Left kidney (tissue), 2 donors: ENCODE data around the gene DEFB132. TPM values are rescaled to one million over a fixed set of nuclear protein-coding genes. Genes with fewer than 3 reads are reported as not detected.
A peak's percentile ranks its signal among the peaks of the same experiment; 100 is the strongest.

ENCODE experiments used
- DNase-seq: peaks from one replicate; pipeline ENCODE4 v3.0.0-alpha.2; 2013
- polyA plus RNA-seq: library from polyadenylated mRNA; unstranded; fragments of 120-200 nt; gene quantifications from one replicate; pipeline ENCODE4 v1.2.1, GENCODE V29; 2013; ENCODE audit not compliant: insufficient read length

DEFB132 gene
- polyA plus RNA-seq, 1 donor: 0.07 TPM

DNA sequence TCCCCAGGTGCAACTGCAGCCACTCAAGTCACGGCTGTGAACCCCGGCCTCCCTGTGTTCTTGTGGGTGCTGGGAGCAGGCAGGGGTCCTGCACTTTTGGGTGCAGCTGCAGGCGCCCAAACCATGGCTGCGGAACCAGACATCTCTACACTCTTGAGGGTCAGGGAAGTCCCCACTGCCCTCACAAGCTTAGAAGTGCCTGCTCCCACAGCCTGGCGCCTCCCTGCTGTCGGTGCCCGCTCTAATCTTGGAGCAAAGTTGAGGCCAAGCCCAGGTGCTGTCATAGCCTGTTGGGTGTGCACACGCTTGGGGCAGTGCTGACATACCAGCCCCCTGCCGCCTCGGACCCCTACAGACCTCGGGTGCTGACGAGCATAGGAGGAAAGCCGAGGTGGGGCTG is 6.2 kb downstream of the DEFB132 start:
- no peak for DNase-seq

DNA sequence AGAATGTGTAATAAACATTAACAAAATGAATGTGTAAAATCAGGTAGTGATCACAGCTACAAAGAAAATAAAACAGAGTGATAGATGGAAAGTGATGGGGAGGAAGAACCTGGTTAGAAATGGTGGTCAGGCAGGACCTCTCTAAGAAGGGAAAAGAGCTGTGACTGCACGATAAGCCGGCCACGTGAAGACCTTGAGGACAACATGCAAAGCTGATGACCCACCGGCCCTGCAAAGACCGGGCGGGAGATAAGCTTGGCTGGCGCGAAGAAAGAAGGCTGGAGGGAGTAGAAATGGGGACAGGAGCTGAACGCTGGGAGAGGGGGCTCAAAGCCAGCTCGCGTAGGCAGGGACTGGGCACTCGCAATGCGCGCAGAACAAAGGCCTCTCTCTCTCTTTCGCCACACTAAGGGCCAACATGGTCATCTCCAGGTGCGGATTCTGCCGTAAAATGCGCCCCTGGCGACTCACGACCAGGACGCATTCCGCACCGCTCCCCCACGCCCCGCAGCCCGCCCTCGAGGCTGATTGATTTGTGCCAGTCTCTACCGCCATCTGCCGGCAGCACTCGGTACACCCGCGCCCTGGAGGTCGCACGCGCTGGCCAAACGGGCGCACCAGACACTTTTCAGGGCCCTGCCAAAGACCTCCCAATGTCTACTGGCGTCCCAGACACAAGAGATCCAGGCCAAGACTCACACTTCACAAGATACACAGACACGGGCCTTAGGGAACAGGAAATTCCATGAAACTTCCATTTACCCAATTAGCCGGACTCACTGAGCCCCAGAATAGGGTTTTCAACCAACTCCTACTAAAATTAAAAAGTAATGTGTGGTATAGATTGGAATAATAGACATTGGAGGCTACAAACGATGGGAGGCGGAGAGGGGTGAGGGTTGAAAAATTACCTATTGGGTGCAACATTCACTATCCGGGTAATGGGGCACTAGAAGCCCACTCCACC is 9.4 kb downstream of the DEFB132 start:
- peak; percentile 83 for DNase-seq

DNA sequence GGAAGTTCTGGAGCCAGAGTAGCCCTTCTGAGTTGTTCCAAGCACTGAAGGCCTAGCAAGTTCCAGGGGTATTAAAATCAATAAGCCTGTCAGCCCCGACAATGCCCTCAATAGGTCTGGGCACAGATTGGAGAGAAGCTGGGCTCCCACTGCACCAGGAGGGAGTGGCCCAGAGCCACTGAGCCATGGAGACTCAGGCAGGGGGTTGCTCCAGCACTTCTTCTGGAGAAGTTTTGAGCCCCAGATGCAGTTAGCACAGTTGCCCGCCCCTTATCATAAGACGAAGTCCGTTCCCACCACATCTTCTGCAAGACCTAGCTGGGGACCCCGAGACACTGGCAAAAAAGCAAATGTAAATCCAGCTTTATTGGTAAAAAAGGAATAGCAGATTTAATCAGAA is 13.0 kb downstream of the DEFB132 start:
- DNase-seq: no peak

DNA sequence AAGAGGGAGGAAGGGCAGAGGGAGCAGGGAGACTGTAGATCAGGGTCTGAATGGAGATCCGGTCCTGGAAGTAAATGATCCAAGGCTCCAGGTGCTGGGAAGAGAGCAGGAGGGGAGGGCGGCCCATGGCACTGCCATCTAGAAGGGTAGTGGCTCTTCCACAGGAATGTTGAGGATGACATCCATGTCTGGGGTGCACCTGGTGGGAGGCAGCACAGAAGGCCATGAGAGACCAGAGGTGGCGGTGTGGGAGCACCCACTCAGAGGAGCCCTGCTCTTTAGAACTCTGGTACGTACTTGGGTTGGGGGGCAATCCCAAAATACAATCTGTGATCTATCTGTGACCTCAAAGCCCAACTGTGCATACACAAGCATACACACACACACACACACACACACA is 13.5 kb downstream of the DEFB132 start:
- no peak for DNase-seq

DNA sequence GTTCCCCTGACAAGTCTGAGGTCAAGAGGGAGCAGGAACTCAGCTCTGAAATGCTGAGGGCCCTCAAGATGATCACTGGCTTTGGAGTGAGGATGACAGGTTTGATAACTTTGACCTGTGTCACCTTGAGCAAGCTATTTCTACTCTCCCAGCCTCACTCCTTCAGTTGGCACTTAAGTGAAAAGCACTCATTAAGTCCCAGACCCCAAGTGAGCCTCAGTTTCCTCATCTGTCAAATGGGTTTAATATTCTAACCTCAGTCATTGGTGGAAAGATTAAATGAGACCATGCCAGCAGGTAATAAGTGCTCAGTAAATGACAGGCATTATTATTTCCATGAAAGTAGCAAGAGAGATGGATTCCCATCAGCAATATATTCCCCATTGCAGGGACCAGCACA is 14.0 kb downstream of the DEFB132 start:
- no peak for DNase-seq

DNA sequence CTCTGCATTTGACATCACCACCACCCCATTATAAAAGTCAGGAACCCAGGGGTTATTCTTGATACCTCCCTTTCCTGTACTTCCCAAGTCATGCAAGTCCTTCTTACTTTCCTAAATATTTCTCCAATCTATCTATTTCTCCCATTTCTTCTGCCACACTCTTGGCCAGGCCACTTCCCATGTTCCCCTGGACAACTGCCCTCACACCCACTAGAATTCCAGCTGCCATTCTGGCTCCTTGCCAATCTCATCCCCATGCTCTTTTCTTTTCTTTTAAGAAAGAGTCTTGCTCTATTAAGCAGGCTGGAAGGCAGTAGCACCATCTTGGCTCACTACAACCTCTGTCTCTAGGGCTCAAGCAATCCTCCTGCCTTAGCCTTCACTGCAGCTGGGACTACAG is 15.2 kb downstream of the DEFB132 start:
- no peak for DNase-seq

DNA sequence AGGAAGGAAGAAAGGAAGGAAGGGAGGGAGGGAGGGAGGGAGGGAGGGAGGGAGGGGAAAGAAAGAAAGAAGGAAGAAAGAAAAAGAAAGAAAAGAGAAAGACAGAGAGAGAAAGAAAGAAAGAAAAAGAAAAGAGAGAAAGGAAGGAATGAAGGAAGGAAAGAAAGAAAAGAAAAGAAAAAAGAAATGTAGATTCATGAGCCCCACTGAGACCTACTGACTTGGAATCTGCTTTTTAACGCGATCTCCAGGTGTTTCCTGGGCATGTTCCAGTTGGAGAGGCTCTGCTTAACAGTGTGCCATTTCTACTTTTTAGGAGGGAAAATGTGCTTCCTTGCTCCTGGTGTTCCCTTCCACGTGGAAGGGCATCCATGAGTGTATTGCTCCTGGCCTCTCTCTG is 16.4 kb downstream of the DEFB132 start:
- no peak for DNase-seq

DNA sequence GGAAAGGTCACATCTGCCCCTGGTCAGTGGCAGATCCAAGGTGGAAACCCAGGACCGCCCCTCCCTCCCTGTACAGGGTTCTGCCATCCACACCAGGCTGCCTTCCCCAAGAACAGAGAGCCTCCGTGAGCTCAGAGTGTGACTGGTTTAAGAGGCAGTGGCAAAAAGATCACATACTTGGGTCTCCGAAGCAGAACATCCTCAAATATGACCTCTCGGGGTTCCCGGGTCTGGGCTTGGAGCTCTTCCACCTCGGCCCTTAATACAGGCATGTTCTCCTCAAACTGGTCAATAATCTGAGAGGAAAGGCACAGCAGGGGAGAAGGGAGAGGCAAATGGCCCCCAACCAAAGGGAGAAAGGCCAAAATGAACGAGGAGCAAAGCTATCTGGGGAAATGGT is 18.3 kb downstream of the DEFB132 start:
- no peak for DNase-seq

DNA sequence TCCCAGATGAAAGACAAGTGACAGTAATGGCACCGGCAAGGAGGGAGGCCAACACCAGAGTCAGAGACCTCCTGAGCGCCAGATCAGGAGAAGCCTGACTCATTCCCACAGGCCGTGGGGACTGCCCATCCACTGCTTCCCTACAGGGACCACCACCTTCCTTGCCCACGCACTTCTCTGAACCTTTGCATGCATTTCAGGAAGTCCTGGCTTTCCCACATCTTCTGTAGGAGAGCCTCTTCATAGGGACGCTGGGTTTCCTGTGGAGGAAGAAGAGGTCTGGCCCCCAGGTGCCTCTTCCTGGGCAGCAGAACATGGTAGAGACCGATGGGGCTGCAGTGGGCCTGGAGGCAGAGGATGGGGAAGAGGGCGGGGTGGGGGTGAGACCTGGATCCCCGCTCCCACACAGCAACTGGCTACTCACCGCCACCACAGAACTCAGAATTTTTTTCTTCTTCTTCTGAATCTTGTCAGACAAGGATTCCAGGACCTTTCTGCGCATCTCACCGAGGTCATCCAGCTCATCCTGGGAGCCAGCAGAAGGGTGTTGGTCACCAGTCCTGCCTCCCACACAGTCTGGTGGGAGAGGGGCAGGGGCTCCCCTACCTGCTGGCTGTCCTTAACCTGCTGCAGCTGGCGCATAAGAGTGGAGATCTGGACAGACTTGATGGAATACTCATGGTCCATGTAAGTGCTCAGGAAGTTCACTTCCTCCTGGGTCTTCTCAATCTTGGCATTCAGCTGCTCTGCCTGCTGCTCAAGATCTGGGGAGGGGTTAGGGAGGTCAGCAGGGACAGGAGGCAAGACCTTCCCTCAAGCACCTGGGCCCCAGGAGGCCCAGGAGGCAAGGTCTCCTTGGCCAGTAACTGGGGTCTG is 19.3 kb downstream of the DEFB132 start:
- DNase-seq: no peak

DNA sequence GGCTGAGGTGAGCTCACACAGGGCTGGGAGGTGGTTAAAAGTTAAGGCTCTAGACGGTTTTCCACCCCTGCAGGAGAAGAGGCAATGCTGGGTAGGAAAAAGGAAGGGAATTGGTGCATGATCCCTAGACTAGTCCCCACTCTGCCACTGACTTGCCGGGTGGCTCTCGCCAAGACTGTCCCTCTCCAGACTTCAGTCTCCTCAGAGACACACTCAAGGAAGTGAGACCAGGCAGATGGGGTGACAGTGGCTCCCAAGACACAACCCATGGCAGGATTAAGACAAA is 19.9 kb downstream of the DEFB132 start:
- no peak for DNase-seq

DNA sequence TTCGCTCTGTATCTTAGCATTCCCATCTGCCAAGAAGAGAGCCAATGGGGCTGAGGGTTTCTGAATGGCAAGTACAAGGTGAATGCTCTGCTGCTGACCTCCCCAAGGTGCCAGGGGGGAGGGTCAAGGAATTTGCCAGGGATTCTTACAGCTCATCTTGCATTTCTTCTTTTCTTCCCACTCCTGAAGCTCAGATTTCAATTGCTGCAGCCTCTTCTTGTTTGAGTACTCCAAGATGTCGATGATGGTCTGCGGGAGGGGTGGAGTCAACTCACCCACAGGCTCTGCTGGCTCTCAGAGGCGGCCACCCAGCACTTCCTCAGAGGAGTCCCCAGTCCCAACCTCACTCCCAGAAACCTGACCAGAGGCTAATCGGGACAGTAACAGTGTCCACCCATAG is 20.7 kb downstream of the DEFB132 start:
- DNase-seq: no peak

DNA sequence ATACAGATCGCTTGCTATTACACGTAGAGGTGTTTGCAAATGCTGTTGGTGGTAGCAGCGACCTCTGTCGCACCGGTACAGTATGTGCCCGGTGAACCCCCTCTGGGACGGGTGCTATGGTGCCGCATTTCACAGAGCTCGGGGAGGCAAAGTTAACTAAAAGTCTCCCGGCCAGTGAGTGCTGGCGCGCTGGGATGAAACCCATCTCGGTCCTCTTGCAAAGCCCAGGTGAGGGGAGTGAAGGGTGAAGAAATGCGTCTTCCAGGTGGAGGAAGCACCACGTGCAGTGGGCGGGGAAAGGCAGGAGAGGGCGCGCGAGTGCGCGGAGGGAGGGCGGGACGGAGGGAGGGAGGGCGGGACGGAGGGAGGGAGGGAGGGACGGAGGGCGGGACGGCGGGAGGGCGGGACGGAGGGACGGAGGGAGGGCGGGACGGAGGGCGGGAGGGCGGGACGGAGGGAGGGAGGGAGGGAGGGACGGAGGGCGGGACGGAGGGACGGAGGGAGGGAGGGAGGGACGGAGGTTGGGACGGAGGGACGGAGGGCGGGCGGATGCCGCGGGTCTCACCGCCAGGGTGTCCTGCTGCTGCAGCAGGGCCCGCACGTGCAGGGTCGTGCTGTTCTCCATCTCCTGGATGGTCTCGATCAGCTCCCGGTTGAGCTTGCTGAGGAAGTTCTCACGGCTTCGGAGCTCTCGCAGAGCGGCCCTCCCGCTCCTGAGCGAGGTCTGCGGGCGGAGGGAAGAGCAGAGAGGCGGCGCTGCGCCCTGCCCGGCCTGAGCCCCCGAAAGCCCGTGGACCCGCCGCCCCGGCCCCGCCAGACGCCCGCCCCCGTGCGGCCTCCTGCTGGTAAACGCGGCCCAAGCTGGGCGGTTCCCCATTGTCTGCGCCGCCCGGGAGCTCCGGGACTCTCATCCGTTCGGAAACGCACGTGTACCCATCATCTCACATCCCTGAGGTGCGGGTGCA is 21.4 kb downstream of the DEFB132 start:
- no peak for DNase-seq

DNA sequence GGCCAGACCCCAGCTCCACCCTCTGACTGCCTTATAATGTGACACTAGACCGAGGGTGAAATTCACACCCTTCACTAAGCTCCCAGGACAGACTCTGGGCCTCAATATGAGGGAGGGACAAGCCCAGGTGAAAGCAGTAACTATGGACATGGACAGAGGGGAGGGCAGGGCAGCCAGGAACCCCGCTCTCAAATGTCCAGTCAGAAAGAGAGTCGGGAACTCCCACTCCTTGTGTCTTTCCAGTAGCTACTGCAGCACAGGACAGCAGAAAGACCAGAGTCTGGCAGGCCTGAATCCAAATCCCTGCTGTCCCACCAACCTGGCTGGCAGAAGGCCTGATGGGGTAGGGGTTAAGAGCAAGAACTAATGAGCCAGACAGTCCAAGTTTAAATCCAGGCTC is 26.6 kb downstream of the DEFB132 start:
- DNase-seq: no peak

DNA sequence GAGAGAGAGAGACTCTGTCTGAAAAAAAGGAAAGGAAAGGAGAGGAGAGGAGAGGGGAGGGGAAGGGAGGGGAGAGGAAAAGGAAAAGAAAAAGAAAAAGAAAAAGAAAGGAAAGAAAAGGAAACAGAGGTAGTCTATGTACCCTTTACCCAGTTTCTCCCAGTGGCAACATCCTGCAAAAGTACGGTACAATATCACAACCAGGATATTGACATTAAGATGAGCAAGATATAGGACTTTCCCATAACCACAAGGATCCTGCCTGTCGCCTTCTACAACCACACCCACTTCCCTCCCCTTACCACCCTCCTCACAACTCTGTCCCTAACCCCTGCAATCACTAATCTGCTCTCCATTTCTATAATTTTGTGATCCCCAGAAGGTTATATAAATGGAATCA is 29.0 kb downstream of the DEFB132 start:
- no peak for DNase-seq

DNA sequence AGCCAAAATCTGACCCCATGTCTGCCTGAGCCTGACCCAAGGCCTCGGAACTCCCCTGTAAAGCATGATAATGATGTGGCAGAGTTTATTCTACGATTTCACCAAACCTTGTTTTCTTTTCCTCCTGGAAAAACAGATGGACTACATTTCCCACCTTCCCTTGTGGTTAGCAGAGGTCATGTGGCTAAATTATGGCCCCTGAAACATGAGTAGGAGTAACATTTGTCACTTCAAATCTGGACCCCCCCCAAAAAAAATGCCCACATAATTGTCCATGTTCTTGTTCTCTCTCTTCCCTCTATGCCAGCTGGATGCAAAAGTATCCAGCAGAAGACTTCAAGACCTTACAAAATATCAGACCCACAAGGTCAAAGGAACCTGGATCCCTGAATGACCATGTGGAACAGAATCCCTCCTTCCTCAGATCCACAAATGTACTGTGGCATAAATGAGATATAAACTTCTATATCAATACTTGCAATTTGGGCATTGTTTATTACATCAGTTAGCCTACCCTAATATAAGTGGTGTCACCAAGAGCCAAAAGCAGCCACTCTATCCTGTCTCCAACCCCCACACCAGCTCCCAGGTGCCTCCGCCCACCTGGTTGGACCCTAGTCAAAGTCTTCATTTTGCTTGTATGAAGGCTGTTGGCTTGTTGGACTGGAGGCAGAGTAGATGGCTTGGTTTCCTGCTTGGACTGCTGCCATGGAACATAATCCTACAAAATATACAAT is 31.6 kb downstream of the DEFB132 start:
- DNase-seq: no peak

DNA sequence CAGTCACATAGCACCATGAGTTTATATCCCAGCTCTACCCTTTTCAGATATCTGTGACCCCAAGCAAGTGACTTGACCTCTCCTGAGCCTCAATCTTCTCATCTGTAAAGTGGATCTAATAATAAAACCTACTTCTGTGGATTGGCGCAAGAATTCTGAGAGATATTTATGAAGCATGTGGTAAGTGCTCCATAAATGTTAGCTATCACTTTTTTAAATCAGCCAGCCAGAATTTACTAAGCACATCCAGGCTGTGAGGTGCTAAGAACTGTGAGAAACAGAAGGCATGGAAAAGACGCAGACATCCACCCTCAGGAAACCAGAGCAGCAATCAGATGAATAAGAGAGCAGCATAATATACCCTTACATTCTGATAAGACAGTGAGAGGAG is 32.2 kb downstream of the DEFB132 start:
- DNase-seq: no peak

DNA sequence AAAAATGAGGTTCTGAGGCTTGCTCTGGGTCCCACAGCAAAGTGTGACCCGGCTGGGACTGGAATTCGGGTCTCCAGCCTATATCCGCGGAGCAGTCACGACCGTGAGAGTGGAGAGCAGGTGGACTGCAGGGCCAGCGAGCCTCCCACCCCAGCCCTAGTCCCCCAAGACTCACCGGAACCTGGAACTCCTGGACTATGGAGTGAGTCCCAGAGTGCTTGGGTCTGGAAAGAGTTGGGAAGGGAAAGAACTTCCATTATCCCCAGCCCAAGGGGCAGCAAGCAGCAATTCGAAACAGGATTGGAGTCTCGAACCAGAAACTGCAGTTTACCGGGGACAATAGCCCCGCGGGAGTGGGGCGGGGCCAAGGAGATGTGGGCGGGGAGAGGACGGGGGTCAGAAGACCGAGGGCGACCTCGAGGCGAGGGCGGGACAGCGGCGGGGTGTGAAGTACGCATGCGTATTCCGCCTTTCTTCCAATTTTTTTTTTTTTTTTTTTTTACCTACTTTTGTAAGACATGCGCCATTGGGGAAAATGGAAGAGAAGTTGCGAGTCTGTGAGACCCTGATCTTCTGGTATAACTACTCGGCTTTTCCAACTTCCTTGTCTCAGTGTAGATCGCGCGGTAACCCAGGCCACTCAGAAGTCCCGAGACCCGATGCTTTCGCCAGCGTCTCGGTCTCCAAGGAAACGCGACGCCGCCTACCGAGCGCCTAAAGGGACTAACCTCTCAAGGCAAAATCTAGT is 32.7 kb downstream of the DEFB132 start, which contains the start of gene C20orf96:
C20orf96 (minus strand) TSS at position 667 of the 748 bp plus-strand sequence; CDS start at position 527, 140 bp downstream.
- DNase-seq: peak; percentile 96

DNA sequence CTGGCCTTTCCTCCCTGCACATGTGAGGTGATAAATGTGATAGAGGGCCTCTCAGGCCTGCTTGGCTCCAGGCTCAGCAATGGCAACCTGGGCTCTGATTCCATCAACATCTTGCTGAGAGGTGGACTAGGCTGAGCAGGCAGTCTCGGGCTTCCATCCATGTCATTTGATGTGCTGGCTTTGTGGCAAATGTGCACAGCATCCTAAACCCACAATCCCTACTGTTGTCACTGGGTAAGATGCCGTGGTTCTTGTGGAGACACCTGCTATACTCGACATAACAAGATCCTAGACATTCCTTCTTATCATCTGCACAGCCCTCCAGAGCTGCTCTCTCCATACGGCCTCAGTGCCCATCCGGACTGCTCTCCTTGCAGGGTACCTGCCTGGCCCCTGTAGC is 37.1 kb downstream of the DEFB132 start:
- no peak for DNase-seq

DNA sequence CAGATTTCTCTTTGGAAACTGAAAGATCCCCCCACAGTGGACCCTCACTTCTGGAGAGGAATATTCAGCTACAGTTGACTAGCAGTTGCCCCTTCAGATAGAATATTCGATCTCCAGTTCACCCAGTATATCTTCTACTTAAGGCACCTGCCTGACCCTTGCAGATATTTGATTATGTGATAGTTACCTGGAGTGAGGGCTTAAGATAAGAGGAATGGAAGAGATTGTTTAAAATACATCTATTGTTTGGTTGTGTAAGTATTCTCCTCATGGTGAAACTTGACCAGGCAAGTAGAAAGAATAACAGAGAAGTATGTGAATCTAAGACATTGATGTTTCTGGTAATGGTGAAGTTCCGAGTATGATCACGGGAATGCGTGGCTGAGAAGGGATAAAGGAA is 38.3 kb downstream of the DEFB132 start:
- no peak for DNase-seq

DNA sequence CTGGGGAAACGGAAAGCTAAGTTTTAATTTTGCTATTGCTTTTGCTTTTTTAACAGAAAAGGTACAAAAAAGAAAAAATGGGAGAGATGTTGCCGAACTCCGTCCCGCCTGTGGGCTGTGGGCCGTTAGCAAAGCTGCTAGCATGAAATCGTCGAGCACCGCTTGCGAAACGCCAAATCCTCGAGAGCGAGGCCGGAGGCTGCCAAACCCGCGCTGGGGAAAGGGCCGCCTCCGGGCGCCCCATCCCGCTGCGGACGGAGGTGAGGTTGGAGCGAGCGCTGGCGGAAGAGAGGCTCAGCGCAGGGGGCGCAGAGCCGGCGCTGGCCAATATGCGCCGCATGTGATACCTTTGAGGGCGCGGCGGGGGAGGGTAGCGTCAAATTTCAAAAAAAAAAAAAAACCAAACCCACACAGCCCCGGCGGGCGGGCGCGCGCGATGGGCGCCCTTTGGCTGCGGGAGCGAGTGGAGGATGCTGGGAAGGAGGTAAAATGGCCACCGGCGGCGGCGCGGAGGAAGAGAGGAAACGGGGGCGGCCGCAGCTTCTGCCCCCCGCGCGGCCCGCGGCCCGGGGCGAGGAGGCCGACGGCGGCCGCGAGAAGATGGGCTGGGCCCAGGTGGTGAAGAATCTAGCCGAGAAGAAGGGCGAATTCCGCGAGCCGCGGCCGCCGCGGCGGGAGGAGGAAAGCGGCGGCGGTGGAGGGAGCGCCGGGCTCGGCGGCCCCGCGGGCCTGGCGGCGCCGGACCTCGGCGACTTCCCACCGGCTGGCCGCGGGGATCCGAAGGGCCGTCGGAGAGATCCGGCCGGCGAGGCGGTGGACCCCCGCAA is 39.8 kb downstream of the DEFB132 start, which contains the start of gene ZCCHC3:
ZCCHC3 (plus strand) TSS at position 473 of the 827 bp plus-strand sequence; CDS start at position 490, 17 bp downstream.
- peak; percentile 95 for DNase-seq
